ENCODE measurements around the gene EXOSC9.
A peak's percentile ranks its signal among the peaks of the same experiment; 100 is the strongest.
"Not testable (repeated sequence)": the region's sequence is repeated elsewhere in the genome, so short reads cannot be mapped to it uniquely, and the experiment has no call there.

EXOSC9 gene

DNA sequence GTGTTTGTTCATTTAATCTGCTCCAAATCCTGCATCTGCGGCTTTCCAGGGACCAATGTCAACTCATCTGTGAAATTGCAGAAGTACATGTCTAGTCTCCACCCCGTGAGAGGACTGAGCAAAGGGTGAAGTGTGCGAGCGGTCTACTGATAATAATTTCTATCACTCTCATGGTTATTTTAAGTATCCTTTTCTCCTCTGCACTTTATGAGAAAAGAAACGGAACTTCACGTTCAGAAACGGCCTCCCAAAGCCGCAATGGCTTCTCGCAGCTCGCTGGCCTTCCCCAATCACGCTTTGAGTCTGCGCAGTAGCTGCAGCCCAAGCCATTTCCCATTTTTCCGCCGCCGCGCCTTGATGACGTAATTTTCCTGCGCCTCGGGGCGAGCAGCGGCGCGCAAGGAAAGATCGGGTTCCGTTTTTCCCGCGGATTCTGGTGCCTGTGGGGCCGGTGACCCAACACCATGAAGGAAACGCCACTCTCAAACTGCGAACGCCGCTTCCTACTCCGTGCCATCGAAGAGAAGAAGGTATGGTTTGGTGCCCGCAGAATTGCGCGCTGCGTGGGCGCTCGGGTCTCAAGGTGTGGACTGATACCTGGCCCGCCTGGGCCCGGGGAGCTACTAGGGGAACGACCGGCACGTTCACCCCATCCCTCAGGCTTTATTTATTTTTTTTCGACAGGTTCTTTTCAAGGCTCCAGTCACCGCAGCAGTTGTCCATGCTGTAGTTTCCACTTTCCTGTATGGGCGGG lies at the start of gene EXOSC9:
TSS of gene EXOSC9 (plus strand) at position 363 of the 754 bp plus-strand sequence. CDS start at position 465, 102 bp downstream.
- DNase-seq, result peak; percentile 79

- not testable (repeated sequence) for DNase-seq
Observed at GRCh38 chr4:121752142-121752541, 49.0 kb upstream of the EXOSC9 start.

- DNase-seq, result no peak
Observed at GRCh38 chr4:121758925-121759568, 42.1 kb upstream of the EXOSC9 start.

DNA sequence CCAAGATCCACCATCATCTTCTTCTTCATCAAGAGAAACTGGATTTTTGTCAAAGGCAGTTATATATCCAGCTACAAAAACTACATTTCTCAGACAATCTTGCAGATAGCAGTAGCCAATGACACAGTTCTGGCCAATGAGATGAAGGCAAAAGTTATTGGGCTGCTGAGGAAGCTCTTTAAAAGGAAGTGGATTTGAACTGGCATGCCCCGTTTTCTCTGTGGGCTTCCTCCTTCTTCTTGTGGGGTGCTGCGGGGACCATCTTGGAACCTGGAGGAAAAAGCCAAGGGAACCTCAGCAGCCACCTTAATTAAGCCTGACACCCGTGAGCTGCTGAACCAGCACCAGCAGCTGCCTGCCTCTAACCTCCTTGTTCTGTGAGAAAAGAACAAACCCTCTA lies 40.9 kb upstream of the EXOSC9 start:
- no peak for DNase-seq

DNA sequence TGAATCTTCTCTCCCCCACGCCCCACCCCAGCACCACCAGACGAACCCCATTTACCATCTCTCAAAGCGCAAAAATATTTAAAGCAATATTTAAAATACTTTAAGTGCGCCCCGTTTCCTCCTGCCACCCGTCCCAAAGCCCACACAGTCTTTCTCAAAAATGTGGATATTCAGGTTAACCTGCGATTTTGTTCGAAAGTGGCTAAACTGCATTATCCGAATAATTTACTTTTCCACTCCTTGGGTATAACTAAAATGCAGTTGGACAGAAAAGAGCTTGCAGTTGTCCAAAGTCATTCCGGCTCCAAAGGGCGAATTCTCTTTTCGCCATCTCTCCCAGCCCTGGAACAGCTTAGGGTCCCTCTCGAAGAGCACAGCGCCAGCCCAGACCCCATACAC lies 36.8 kb upstream of the EXOSC9 start:
- DNase-seq, result no peak

DNA sequence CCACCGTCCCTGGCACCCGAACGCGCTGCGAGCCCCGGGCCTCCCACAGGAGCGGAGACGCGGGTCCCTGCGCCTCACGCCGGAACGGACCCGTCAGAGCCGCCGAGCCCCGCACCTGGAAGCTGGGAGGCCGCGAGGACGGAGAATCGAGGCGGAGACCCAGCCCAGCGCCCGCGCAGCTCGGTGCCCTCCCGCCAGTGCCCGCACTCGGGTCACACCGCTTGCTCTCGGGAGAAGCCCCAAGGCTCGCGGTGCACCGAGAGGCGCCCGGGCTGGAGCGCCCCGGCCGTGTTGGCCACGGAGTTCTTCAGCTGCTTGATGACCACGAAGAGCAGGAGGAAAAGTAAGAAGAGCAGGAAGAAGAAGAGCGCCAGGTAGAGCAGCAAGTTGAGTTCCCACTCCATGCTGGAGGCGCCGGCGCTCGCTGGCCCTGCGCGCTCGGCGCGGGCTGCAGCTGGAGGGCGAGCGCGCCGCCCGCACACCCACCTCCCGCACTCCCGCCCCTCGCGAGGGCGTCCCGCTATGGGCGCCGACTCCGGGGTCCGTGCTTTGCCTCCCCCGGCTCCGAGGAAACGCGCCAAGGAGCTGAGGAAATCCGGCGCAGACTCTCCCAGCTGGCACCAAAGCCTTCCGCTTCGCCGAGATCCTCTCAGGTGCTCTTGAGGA lies 36.3 kb upstream of the EXOSC9 start, which contains the start of gene SMIM43:
TSS of gene SMIM43 (minus strand) at position 463 of the 666 bp plus-strand sequence. CDS start at position 404, 59 bp downstream.
- no peak for DNase-seq

DNA sequence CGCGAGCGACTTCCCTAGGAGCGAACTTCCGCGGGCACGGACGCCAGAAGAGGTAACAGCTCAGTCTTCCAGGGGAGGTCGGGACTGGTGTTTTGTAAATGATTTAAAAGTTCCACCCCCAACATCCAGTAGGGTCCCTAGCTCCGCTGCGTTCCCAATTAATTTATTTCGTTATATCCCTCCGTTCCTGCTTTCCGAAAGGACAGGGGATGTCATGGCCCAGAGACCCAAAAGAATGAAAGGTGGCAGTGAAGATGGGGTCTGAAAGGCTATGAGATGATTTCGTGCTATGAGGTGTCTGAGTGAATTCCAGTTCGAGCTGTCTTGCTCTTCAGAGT lies 35.8 kb upstream of the EXOSC9 start:
- no peak for DNase-seq

- DNase-seq, result no peak
Observed at GRCh38 chr4:121765971-121766538, 35.1 kb upstream of the EXOSC9 start.

GRCh38 chr4:121767166-121767565 lies 34.0 kb upstream of the EXOSC9 start:
- no peak for DNase-seq

- no peak for DNase-seq
Observed at GRCh38 chr4:121769341-121769740, 31.8 kb upstream of the EXOSC9 start.

- no peak for DNase-seq
Observed at GRCh38 chr4:121771869-121772268, 29.3 kb upstream of the EXOSC9 start.

- no peak for DNase-seq
Observed at GRCh38 chr4:121773883-121774282, 27.2 kb upstream of the EXOSC9 start.

- no peak for DNase-seq
Observed at GRCh38 chr4:121776610-121777401, 24.3 kb upstream of the EXOSC9 start.

- no peak for DNase-seq
Observed at GRCh38 chr4:121777625-121778024, 23.5 kb upstream of the EXOSC9 start.

GRCh38 chr4:121778991-121779628 lies 22.0 kb upstream of the EXOSC9 start:
- DNase-seq, result no peak

GRCh38 chr4:121783210-121783609 lies 17.9 kb upstream of the EXOSC9 start:
- DNase-seq, result no peak

- no peak for DNase-seq
Observed at GRCh38 chr4:121784401-121784800, 16.7 kb upstream of the EXOSC9 start.

- DNase-seq, result no peak
Observed at GRCh38 chr4:121784975-121785374, 16.1 kb upstream of the EXOSC9 start.

GRCh38 chr4:121785479-121785878 lies 15.6 kb upstream of the EXOSC9 start:
- DNase-seq, result no peak

GRCh38 chr4:121786221-121786620 lies 14.9 kb upstream of the EXOSC9 start:
- DNase-seq, result no peak

GRCh38 chr4:121788896-121789295 lies 12.2 kb upstream of the EXOSC9 start:
- no peak for DNase-seq

DNA sequence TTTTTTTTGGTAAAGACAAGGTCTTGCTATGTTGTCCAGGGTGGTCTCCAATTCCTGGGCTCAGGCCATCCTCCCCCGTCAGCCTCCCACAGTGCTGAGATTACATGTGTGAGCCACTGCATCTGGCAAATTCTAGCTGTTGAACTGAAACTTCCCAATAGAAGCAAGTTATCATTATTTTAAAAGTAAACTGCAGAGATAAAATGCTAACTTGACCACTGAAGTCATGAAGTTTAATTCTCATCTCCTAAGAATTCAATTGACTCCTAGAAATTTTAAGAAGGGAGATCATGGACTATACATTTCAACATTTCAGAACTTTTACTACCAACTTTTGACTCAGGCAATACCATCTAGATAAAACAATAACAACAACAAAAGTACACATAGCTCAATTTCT lies 11.7 kb upstream of the EXOSC9 start:
- DNase-seq, result no peak

Data from NCI-H2029 treated with DMSO at 0.1 percent for 48 hours (cell line).